H1 (cell line): ENCODE measurements around the gene BAD. TPM values are rescaled to one million over a fixed set of nuclear protein-coding genes. Genes with fewer than 3 reads are reported as not detected.

Experiments
- POLR2AphosphoS5 ChIP-seq: IDR thresholded peaks from 2 replicates; pipeline ENCODE4 v1.6.1; 2011; ENCODE audit warnings: low read depth, low read length
- polyA plus RNA-seq, 7 experiments: library from polyadenylated mRNA; depleted of rRNA in 3 of 7; stranded (reverse) in 5 of 7; unstranded in 2 of 7; fragments of >200 nt in 5 of 7; fragments of 200-250 nt in 2 of 7; gene quantifications; 1 replicate in 5 of 7; 2 replicates in 1 of 7; 4 replicates in 1 of 7; pipeline versions ENCODE4 v1.2.1 to v1.2.3, GENCODE V29; 2011 to 2013; ENCODE audit warnings: missing spikeins in 2 of 7, mixed read lengths in 2 of 7
- total RNA-seq: library from RNA; stranded (reverse); fragmentation: NEBNext Ultra II Directional; extraction: Animal tissue kit (Norgen Biotek cat#: 25700); gene quantifications from 2 replicates; pipeline ENCODE4 v1.2.1, GENCODE V29; 2021

Gene BAD
- total and polyA plus RNA-seq, 2 of the 8 experiments (the other 6 are each of a cell fraction or from before 2014, with no cell fraction given): 23.1 to 33.7 TPM

DNA sequence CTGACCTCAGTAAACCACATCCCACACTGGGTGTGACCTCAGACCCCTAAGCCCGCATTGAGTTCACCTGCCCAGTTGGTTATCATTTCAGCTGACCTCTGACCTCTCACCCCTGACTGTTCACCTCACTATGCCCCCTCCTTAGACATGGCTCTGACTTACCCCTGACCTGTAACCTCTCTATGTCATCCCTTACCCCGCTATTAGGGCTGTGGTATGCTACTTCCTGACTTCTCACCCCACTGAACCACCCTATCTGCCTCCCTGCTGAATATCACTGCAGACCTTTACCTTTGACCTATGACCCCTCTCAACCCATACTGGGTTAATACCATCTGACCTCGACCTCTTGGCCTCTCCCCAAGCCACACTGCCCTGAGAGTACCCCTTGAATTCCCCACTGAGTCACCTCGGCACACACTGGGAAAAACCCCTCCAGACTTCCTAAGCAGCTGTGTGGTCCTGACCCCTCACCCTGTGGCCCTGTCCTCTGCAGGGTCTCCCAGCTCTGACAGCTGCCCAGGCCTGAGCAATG, 24.9 kb downstream of the BAD start (continued):
- TF ChIP-seq POLR2AphosphoS5: no peak
